Loucy (cell line): ENCODE results near the gene RSPRY1.
A peak's percentile ranks its signal among the peaks of the same experiment; 100 is the strongest.

Experiments used
- H2AFZ ChIP-seq: fragments of 200-600 bp; sonication (generic); 2 replicates; pipeline ENCODE4 v1.6.0; 2016; ENCODE audit warnings: antibody characterized with exemption, mild to moderate bottlenecking, low read length, moderate library complexity
- H3F3A ChIP-seq: fragments of 200-600 bp; 2 replicates; pipeline ENCODE4 v1.6.0; 2016; ENCODE audit warnings: antibody characterized with exemption, low read depth, mild to moderate bottlenecking
- H3K27me3 ChIP-seq: fragments of 200-600 bp; sonication (generic); 2 replicates; pipeline ENCODE4 v1.6.1; 2014; ENCODE audit warnings: low read length, mild to moderate bottlenecking; ENCODE audit not compliant: insufficient read depth, poor library complexity, severe bottlenecking
- H3K36me3 ChIP-seq: fragments of 200-600 bp; sonication (generic); 2 replicates; pipeline ENCODE4 v1.6.1; 2016; ENCODE audit warnings: low read length; ENCODE audit not compliant: insufficient read depth
- H3K4me1 ChIP-seq: fragments of 200-600 bp; sonication (generic); 2 replicates; pipeline ENCODE4 v1.5.1; 2014; ENCODE audit warnings: low read length, mild to moderate bottlenecking; ENCODE audit not compliant: insufficient read depth, poor library complexity, severe bottlenecking
- H3K4me2 ChIP-seq: fragments of 200-600 bp; sonication (generic); 2 replicates; pipeline ENCODE4 v1.6.0; 2014; ENCODE audit warnings: antibody characterized with exemption, low read length, low read depth, mild to moderate bottlenecking; ENCODE audit not compliant: poor library complexity, severe bottlenecking
- H3K4me3 ChIP-seq: fragments of 200-600 bp; sonication (generic); 2 replicates; pipeline ENCODE4 v1.5.1; 2014; ENCODE audit warnings: low read length, mild to moderate bottlenecking, mixed read lengths; ENCODE audit not compliant: poor library complexity, severe bottlenecking
- H3K79me2 ChIP-seq: fragments of 200-600 bp; sonication (generic); 2 replicates; pipeline ENCODE4 v1.6.1; 2014; ENCODE audit warnings: low read length; ENCODE audit not compliant: insufficient read depth
- H3K9ac ChIP-seq: fragments of 200-600 bp; sonication (generic); 2 replicates; pipeline ENCODE4 v1.6.0; 2014; ENCODE audit warnings: mild to moderate bottlenecking, low read depth, low read length, moderate library complexity; ENCODE audit not compliant: poor library complexity, severe bottlenecking
- H3K9me2 ChIP-seq: fragments of 200-600 bp; sonication (generic); replicated peaks from 2 replicates; pipeline ENCODE4 v1.6.1; 2016; ENCODE audit warnings: low read depth, low read length, mixed read lengths
- H3K9me3 ChIP-seq: fragments of 200-600 bp; sonication (generic); 2 replicates; pipeline ENCODE4 v1.6.1; 2014; ENCODE audit warnings: mild to moderate bottlenecking, antibody characterized with exemption, low read length, low read depth; ENCODE audit not compliant: insufficient read depth
- H4K20me1 ChIP-seq: fragments of 200-600 bp; sonication (generic); 2 replicates; pipeline ENCODE4 v1.6.0; 2014; ENCODE audit warnings: antibody characterized with exemption, low read length, mild to moderate bottlenecking; ENCODE audit not compliant: insufficient read depth, poor library complexity, severe bottlenecking
- CTCF ChIP-seq: fragments of 200-600 bp; sonication (generic); conservative IDR thresholded peaks from 2 replicates; pipeline ENCODE4 v1.5.1; 2014; ENCODE audit warnings: mild to moderate bottlenecking, antibody characterized with exemption, low read length
- EZH2phosphoT487 ChIP-seq: fragments of 200-600 bp; IDR thresholded peaks from 2 replicates; pipeline ENCODE4 v1.6.1; 2018; ENCODE audit warnings: antibody characterized with exemption, mild to moderate bottlenecking, moderate library complexity, borderline replicate concordance

RSPRY1 gene

GRCh38 chr16:57151369-57151768 lies 34.8 kb upstream of the RSPRY1 start:
- H3K27me3 ChIP-seq: no peaks in the 10 kb centered on the region
- no peak overlapping the region for H3K4me3 ChIP-seq
- peaks cover 58% of the 10 kb centered on the region for H3K4me1 ChIP-seq
- H3F3A ChIP-seq: 0 out of 2 replicates have a peak, but pooled peaks cover 2% of the 10 kb centered on the region
- H3K4me2 ChIP-seq: peak overlapping the region; percentile 24
- TF ChIP-seq EZH2phosphoT487 (no peak), CTCF (no peak)
- H3K9me2 ChIP-seq: no peaks in the 10 kb centered on the region
- no peaks in the 10 kb centered on the region for H3K79me2 ChIP-seq
- peaks cover 43% of the 10 kb centered on the region; the same call in 1 of the 2 replicates for H3K36me3 ChIP-seq
- H3K9ac ChIP-seq: peak overlapping the region; percentile 17
- H4K20me1 ChIP-seq: no peaks in the 10 kb centered on the region
- no peaks in the 10 kb centered on the region for H3K9me3 ChIP-seq
- no peak overlapping the region for H2AFZ ChIP-seq

DNA sequence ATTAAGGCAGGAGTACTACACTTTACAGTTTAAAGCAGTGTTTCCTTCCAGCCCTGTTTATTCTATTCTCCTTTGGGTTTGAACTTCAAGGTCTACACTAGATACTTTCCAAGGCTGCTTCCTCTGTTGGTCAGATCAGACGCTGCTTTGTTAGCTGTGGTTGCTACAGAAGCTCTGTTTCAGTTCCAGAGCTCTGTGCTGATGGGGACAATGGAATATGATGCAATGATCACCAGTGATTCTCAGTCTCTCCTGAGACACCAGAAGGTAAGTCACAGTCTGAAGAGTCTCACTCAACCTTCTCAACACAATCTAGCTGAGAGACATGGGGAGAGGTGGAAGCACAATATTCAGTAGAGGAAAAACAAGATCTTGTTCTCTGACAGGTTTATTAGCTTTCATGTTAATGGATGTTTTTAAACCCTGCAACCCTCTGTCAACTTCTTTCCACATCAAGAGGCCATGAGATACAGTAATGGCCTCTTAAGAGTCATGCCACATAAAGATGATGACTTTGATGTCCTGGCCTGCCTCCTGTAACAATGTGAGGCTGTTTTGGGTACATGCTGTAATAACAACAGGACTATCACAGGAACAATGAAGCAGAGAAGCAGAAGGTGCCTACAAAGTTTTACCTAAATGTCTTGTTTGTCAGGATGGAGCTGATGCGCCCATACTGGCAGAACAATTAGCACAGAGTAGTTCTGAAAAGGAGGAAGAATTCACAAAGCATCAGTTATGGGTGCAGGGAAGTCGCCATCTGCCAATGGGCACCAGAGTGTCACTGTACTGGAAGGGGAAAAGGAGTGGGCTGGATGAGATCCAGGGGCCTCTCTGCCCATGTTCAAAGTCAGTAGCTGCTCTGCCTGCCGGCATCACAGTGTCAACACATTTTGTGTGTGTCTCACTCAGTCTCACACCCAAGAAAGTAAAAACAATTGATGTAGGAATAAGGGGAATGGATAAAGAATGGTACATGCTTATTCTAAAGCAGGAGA lies 33.7 kb upstream of the RSPRY1 start:
- Histone ChIP-seq H3K4me1 (peaks cover 51% of the 10 kb centered on the region), H3K9me3 (no peaks in the 10 kb centered on the region), H4K20me1 (no peaks in the 10 kb centered on the region), H2AFZ (no peak overlapping the region), H3K27me3 (no peaks in the 10 kb centered on the region), H3K4me2 (peak overlapping the region; percentile 24), H3K36me3 (peaks cover 45% of the 10 kb centered on the region; the same call in 1 of the 2 replicates), H3K4me3 (no peak overlapping the region), H3F3A (0 out of 2 replicates have a peak, but pooled peaks cover 2% of the 10 kb centered on the region), H3K79me2 (no peaks in the 10 kb centered on the region), H3K9me2 (no peaks in the 10 kb centered on the region), H3K9ac (peak overlapping the region; percentile 17)
- TF ChIP-seq CTCF (no peak), EZH2phosphoT487 (no peak)

GRCh38 chr16:57153841-57154240 lies 32.3 kb upstream of the RSPRY1 start:
- Histone ChIP-seq H3K9ac (no peak overlapping the region), H4K20me1 (no peaks in the 10 kb centered on the region), H3K36me3 (peaks cover 56% of the 10 kb centered on the region), H3F3A (no peaks in the 10 kb centered on the region), H2AFZ (no peak overlapping the region), H3K4me1 (peaks cover 41% of the 10 kb centered on the region), H3K4me2 (no peak overlapping the region), H3K27me3 (no peaks in the 10 kb centered on the region), H3K9me3 (no peaks in the 10 kb centered on the region), H3K79me2 (peaks cover under 1% of the 10 kb centered on the region; the same call in 1 of the 2 replicates), H3K4me3 (no peak overlapping the region), H3K9me2 (no peaks in the 10 kb centered on the region)
- TF ChIP-seq CTCF (no peak), EZH2phosphoT487 (no peak)
